ENCODE data around the gene THRB. TPM values are rescaled to one million over a fixed set of nuclear protein-coding genes. Genes with fewer than 3 reads are reported as not detected.
"Not testable (repeated sequence)": the region's sequence is repeated elsewhere in the genome, so short reads cannot be mapped to it uniquely, and the experiment has no call there.

Gene THRB
- total RNA-seq, 1 donor from 2014 or later, result 0.31 TPM

- intact Hi-C loops (cut with micrococcal nuclease), result no loop called here
- DNase-seq (no peak), ATAC-seq (ENCODE audit: low read depth) (no peak)
- Mint-ChIP-seq H3K36me3 (ENCODE audit: low read depth) (no peaks in the 10 kb centered on the region), H3K4me1 (no peaks in the 10 kb centered on the region), H3K4me3 (no peak overlapping the region), H3K9me3 (no peaks in the 10 kb centered on the region), H3K27ac (no peak overlapping the region), H3K27me3 (no peaks in the 10 kb centered on the region)
- CTCF ChIA-PET, result no interaction called here
- TF ChIP-seq, protein P1, sequence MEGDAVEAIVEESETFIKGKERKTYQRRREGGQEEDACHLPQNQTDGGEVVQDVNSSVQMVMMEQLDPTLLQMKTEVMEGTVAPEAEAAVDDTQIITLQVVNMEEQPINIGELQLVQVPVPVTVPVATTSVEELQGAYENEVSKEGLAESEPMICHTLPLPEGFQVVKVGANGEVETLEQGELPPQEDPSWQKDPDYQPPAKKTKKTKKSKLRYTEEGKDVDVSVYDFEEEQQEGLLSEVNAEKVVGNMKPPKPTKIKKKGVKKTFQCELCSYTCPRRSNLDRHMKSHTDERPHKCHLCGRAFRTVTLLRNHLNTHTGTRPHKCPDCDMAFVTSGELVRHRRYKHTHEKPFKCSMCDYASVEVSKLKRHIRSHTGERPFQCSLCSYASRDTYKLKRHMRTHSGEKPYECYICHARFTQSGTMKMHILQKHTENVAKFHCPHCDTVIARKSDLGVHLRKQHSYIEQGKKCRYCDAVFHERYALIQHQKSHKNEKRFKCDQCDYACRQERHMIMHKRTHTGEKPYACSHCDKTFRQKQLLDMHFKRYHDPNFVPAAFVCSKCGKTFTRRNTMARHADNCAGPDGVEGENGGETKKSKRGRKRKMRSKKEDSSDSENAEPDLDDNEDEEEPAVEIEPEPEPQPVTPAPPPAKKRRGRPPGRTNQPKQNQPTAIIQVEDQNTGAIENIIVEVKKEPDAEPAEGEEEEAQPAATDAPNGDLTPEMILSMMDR (IDR thresholded peaks at IDR 0.05), result no peak
- POLR2A ChIA-PET, result no interaction called here
Measured at GRCh38 chr3:24434651-24435050, 60.0 kb downstream of the THRB start.

- intact Hi-C loops (cut with micrococcal nuclease), result no loop called here
- no peak overlapping the region for H3K27ac Mint-ChIP-seq
- TF ChIP-seq, protein P1 (IDR thresholded peaks at IDR 0.05), result no peak
- ATAC-seq (ENCODE audit: low read depth) (no peak), DNase-seq (no peak)
- POLR2A ChIA-PET, result no interaction called here
- H3K36me3 Mint-ChIP-seq (ENCODE audit: low read depth), result no peaks in the 10 kb centered on the region
- no peaks in the 10 kb centered on the region for H3K9me3 Mint-ChIP-seq
- H3K4me1 Mint-ChIP-seq, result no peaks in the 10 kb centered on the region
- CTCF ChIA-PET, result no interaction called here
- H3K27me3 Mint-ChIP-seq, result no peaks in the 10 kb centered on the region
- H3K4me3 Mint-ChIP-seq, result no peak overlapping the region
Measured at GRCh38 chr3:24433838-24434591, 60.6 kb downstream of the THRB start.

GRCh38 chr3:24432989-24433388 is 61.7 kb downstream of the THRB start:
- H3K27me3 Mint-ChIP-seq, result no peaks in the 10 kb centered on the region
- DNase-seq (no peak), ATAC-seq (ENCODE audit: low read depth) (no peak)
- H3K27ac Mint-ChIP-seq, result no peak overlapping the region
- POLR2A ChIA-PET, result no interaction called here
- peaks cover 4% of the 10 kb centered on the region for H3K4me1 Mint-ChIP-seq
- TF ChIP-seq, protein P1 (IDR thresholded peaks at IDR 0.05), result no peak
- intact Hi-C loops (cut with micrococcal nuclease), result no loop called here
- no peak overlapping the region for H3K4me3 Mint-ChIP-seq
- CTCF ChIA-PET, result no interaction called here
- no peaks in the 10 kb centered on the region for H3K36me3 Mint-ChIP-seq (ENCODE audit: low read depth)
- H3K9me3 Mint-ChIP-seq, result no peaks in the 10 kb centered on the region

DNA sequence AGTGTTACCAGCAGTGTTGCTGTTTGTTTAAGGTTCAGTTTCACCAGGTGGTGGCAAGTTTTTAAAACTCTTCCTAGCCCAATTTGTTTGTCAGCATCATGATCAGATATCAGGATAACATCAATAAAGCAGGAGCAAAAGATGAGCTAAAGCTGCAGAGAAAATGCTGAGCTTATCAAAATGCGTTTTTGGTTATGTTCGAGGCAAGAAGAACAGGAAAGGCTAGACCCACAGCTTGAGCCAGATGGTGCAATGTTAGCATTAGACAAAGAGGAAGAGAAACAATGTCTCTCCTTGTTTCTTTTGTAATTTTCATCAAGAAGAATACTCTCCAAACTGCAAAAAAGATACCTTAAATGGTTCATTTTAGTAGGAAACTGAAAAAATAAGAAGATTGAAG is 66.2 kb downstream of the THRB start:
- ATAC-seq (ENCODE audit: low read depth) (no peak), DNase-seq (no peak)
- intact Hi-C loops (cut with micrococcal nuclease), result no loop called here
- Mint-ChIP-seq H3K9me3 (no peaks in the 10 kb centered on the region), H3K27ac (no peak overlapping the region), H3K4me1 (peaks cover 8% of the 10 kb centered on the region), H3K36me3 (ENCODE audit: low read depth) (no peaks in the 10 kb centered on the region), H3K4me3 (no peak overlapping the region), H3K27me3 (no peaks in the 10 kb centered on the region)
- TF ChIP-seq, protein P1 (IDR thresholded peaks at IDR 0.05), result no peak
- POLR2A ChIA-PET, result no interaction called here
- CTCF ChIA-PET, result interaction anchor here (0.6 kb wide), 1 partner anchor 160 kb away, joined by 3 read pairs; no protein-coding TSS in a partner anchor

GRCh38 chr3:24426896-24427295 is 67.8 kb downstream of the THRB start:
- peaks cover 8% of the 10 kb centered on the region for H3K4me1 Mint-ChIP-seq
- no peaks in the 10 kb centered on the region for H3K27me3 Mint-ChIP-seq
- DNase-seq (no peak), ATAC-seq (ENCODE audit: low read depth) (no peak)
- TF ChIP-seq, protein P1 (IDR thresholded peaks at IDR 0.05), result no peak
- POLR2A ChIA-PET, result no interaction called here
- H3K9me3 Mint-ChIP-seq, result no peaks in the 10 kb centered on the region
- no peak overlapping the region for H3K4me3 Mint-ChIP-seq
- H3K36me3 Mint-ChIP-seq (ENCODE audit: low read depth), result no peaks in the 10 kb centered on the region
- CTCF ChIA-PET, result interaction anchor here (1.4 kb wide), 1 partner anchor 8 kb away, joined by 3 read pairs; no protein-coding TSS in a partner anchor
- intact Hi-C loops (cut with micrococcal nuclease), result no loop called here
- no peak overlapping the region for H3K27ac Mint-ChIP-seq

GRCh38 chr3:24420829-24421228 is 73.8 kb downstream of the THRB start:
- H3K9me3 Mint-ChIP-seq; H3K36me3 Mint-ChIP-seq (ENCODE audit: low read depth); H3K4me1 Mint-ChIP-seq; POLR2A ChIA-PET; DNase-seq; H3K27ac Mint-ChIP-seq; CTCF ChIA-PET; H3K27me3 Mint-ChIP-seq; ATAC-seq (ENCODE audit: low read depth); H3K4me3 Mint-ChIP-seq: not testable (repeated sequence)
- intact Hi-C loops (cut with micrococcal nuclease), result loop anchor here (1.0 kb wide), 1 partner anchor 20 kb away; no protein-coding TSS in a partner anchor
